DND-41 (cell line): ENCODE results near the gene LGALS9B.
"Not testable (repeated sequence)": the region's sequence is repeated elsewhere in the genome, so short reads cannot be mapped to it uniquely, and the experiment has no call there.

ENCODE experiments used
- ATAC-seq: fragments of 200-7000 bp; cut with Tn5 transposase; 3 replicates; pipeline ENCODE4 v1.9.1; 2021; ENCODE audit warnings: low read depth; ENCODE audit not compliant: insufficient read depth
- DNase-seq: peaks from one replicate; pipeline ENCODE4 v3.0.0-alpha.2; 2020
- H2AFZ ChIP-seq: 2 replicates; pipeline ENCODE4 v1.6.0; 2012; ENCODE audit warnings: low read depth, low read length
- H3K27ac ChIP-seq: 2 replicates; pipeline ENCODE4 v1.5.1; 2012; ENCODE audit warnings: low read length, inconsistent platforms
- H3K27me3 ChIP-seq: fragments of 200-600 bp; sonication (generic); 2 replicates; pipeline ENCODE4 v1.6.0; 2012; ENCODE audit warnings: low read length, mild to moderate bottlenecking, inconsistent platforms; ENCODE audit not compliant: insufficient read depth, poor library complexity
- H3K36me3 ChIP-seq: 2 replicates; pipeline ENCODE4 v1.5.1; 2012; ENCODE audit warnings: low read length, inconsistent platforms; ENCODE audit not compliant: insufficient read depth
- H3K4me1 ChIP-seq: 2 replicates; pipeline ENCODE4 v1.5.1; 2012; ENCODE audit warnings: mild to moderate bottlenecking, low read length; ENCODE audit not compliant: insufficient read depth
- H3K4me2 ChIP-seq: 2 replicates; pipeline ENCODE4 v1.6.0; 2012; ENCODE audit warnings: mild to moderate bottlenecking, moderate library complexity, low read length, inconsistent platforms; ENCODE audit not compliant: insufficient read depth
- H3K4me3 ChIP-seq, 2 experiments: fragments of 200-600 bp in 1 of 2; shearing (Covaris generic) in 1 of 2; 2 replicates each; pipeline ENCODE4 v1.5.1; 2012 to 2016; ENCODE audit warnings: inconsistent platforms in 2 of 2, low read length in 2 of 2, mild to moderate bottlenecking in 2 of 2, low read depth in 1 of 2, moderate library complexity in 1 of 2
- H3K79me2 ChIP-seq: 2 replicates; pipeline ENCODE4 v1.6.0; 2012; ENCODE audit warnings: low read length, inconsistent platforms; ENCODE audit not compliant: insufficient read depth
- H3K9ac ChIP-seq: 2 replicates; pipeline ENCODE4 v1.6.0; 2012; ENCODE audit warnings: low read depth, mild to moderate bottlenecking, inconsistent platforms, low read length, moderate library complexity
- H3K9me3 ChIP-seq: 2 replicates; pipeline ENCODE4 v1.5.1; 2012; ENCODE audit warnings: low read length, moderate library complexity, mild to moderate bottlenecking, inconsistent platforms; ENCODE audit not compliant: insufficient read depth, severe bottlenecking
- H4K20me1 ChIP-seq: 2 replicates; pipeline ENCODE4 v1.6.0; 2012; ENCODE audit warnings: low read length; ENCODE audit not compliant: insufficient read depth

LGALS9B gene

GRCh38 chr17:20479889-20480591 is 12.7 kb upstream of the LGALS9B start:
- H3K36me3 ChIP-seq, H4K20me1 ChIP-seq, H3K79me2 ChIP-seq, ATAC-seq, H3K27ac ChIP-seq, H3K4me3 ChIP-seq, H3K9me3 ChIP-seq, DNase-seq, H3K4me1 ChIP-seq, H3K9ac ChIP-seq, H2AFZ ChIP-seq, H3K27me3 ChIP-seq, H3K4me2 ChIP-seq: not testable (repeated sequence)

DNA sequence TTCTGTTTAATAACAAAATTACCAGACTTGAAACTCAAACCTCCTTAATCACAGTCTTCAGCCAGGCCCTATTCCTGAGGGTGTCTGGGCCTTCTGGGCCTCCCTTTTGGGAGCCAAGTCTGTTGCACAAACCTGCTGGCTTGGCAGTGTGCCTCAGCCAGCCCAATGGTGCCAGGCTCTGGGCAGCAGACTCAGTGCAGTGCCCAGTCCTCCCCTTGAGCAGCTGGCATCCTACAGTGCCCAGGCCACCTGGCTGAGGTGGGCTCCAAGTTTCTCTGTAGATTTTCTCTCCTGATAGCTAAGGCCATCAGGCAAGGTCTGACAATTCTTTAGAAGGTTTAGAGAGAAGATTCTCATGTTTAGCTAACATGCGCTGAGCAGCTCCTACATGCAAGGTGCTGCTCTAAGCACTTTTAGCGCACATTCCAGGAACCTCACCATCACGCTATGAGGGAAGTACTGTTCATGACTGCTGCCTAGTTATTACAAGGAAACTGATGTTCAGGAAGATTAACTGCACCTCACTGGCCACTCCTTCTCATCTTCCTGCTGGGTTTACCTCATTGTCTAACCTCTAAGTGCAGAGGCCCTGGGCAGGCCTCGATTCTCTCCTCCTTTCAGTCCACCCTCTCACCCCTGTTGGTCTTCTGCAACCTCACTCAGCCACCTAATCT is 10.2 kb upstream of the LGALS9B start:
- not testable (repeated sequence) for H3K9me3 ChIP-seq, H3K4me3 ChIP-seq, DNase-seq, H2AFZ ChIP-seq, H3K79me2 ChIP-seq, H4K20me1 ChIP-seq, ATAC-seq, H3K36me3 ChIP-seq, H3K9ac ChIP-seq, H3K27ac ChIP-seq, H3K4me1 ChIP-seq, H3K27me3 ChIP-seq, H3K4me2 ChIP-seq

DNA sequence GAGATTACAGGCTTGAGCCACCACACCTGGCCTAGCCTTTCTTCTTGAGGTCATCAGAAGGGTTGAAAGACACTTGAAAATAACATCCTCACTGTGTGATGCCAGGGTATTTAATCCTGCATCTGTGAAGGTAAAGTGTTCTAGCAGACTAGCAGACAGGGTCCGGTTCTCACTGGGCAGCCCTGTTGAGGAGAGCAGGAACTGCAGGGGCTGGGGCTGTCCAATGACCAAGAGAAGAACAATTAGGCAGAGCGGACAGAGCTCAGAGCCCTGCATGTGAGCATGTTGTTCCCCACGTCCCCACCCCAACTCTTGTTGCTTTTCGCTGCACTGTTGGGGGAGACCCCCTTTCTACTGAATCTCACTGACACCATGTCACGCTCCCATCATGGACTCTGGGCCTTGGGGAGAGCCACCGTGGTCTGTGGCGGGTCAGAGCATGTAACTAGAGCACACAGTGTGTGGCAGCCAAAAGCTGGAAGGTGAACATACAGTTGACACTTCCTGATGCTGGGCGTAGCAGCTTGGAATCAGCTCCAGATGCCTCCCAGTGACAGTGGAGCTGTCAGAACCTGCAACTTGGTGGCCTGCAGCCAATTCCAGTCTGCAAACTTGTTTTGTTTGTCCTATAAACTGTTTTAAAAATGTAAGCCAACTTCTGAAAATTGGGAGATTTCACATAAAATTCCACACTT is 7.9 kb upstream of the LGALS9B start:
- not testable (repeated sequence) for H3K9me3 ChIP-seq, H3K36me3 ChIP-seq, H3K79me2 ChIP-seq, DNase-seq, H3K4me3 ChIP-seq, H3K4me1 ChIP-seq, H3K27me3 ChIP-seq, H3K4me2 ChIP-seq, H4K20me1 ChIP-seq, ATAC-seq, H3K9ac ChIP-seq, H3K27ac ChIP-seq, H2AFZ ChIP-seq

DNA sequence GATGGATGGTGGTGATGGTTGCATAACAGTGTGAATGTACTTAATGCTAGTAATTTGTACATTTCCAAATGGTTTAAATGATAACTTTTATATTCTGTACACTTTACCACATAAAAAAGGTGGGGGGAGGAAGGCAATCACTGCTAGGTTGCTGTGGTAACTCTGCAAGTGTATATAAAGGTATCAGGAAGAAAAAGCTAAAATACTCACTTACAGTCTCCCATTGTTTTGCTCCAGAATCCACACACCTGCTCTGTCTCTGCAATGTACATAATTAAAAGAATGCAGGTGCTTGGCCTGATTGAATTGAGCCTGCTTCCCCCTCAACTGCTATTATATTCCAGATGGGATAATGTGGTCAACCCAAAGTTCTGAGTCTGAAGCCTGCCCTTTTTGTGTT is 6.7 kb upstream of the LGALS9B start:
- H4K20me1 ChIP-seq, H3K9ac ChIP-seq, H3K36me3 ChIP-seq, DNase-seq, ATAC-seq, H3K4me3 ChIP-seq, H3K9me3 ChIP-seq, H3K79me2 ChIP-seq, H2AFZ ChIP-seq, H3K27me3 ChIP-seq, H3K4me1 ChIP-seq, H3K4me2 ChIP-seq, H3K27ac ChIP-seq: not testable (repeated sequence)

DNA sequence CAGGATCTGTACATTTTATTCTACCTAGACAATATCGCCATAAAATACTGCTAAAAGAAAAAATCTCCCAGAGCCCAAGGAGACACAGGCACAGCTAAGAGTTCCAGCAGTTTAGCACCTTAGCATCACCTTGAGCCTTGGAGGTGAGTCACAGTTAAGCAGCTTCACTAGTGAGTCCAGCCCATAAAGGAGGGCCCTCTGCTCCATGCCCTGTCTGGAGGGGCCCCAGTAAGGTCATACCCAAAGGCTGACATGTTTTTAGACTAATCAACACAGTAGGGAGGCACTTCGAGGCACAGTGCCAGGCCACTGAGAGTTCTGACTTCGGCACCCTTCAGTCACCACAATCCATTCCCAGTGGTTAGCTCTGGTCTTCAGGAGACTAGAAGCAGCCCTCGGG is 2.6 kb upstream of the LGALS9B start:
- H2AFZ ChIP-seq, DNase-seq, H3K4me2 ChIP-seq, H3K4me3 ChIP-seq, H3K9me3 ChIP-seq, H3K4me1 ChIP-seq, H3K27me3 ChIP-seq, H3K36me3 ChIP-seq, H3K27ac ChIP-seq, ATAC-seq, H3K79me2 ChIP-seq, H3K9ac ChIP-seq, H4K20me1 ChIP-seq: not testable (repeated sequence)

DNA sequence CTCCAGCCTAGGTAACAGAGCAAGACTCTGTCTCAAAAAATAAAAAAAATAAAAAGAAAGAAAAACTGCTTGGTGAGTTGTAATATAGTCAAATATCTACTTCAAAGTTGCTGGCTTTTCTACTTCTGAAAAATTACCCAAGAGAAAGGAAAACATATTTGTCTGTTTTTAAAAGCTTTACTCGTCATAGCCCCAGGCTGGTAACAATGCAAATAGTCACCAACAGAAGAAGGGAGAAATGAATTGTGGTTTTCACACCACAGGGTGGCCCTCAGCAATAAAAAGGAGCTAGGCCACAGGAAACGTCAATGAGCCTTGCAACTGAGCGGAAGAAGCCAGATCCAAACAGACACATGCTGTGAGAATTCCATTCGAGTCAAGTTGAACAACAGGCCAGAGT is 1.8 kb upstream of the LGALS9B start:
- H3K4me2 ChIP-seq = not testable (repeated sequence)

DNA sequence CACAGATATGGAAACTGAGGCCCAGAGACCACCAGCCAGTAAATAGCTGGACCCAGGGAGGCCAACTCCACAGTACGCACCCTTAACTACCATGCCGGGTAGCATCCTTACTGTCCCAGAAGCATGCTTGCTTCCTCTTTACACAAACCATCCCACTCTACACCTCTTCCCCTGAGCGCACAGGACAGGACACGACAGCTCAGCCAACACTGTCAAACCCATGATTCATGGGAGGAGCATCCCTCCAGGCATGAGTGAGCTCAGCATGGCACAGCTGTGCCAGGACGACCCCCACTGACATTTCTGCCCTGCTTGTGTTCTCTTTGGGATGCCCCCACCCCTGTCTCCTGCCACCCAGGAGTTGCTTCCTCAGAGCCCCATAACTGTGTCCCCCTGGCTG is 340 bp downstream of the LGALS9B start:
- H3K36me3 ChIP-seq, H3K27me3 ChIP-seq, H2AFZ ChIP-seq, H3K79me2 ChIP-seq, H3K4me3 ChIP-seq, H3K4me2 ChIP-seq, H3K27ac ChIP-seq, H3K9ac ChIP-seq, H3K4me1 ChIP-seq, ATAC-seq, DNase-seq, H4K20me1 ChIP-seq, H3K9me3 ChIP-seq: not testable (repeated sequence)

More for the DNA sequence above, 1.8 kb upstream of the LGALS9B start:
- H3K9ac ChIP-seq, H3K4me3 ChIP-seq, H4K20me1 ChIP-seq, H3K27me3 ChIP-seq, H3K4me1 ChIP-seq, H3K36me3 ChIP-seq, ATAC-seq, H3K27ac ChIP-seq, H3K79me2 ChIP-seq, DNase-seq, H2AFZ ChIP-seq, H3K9me3 ChIP-seq: not testable (repeated sequence)

DNA sequence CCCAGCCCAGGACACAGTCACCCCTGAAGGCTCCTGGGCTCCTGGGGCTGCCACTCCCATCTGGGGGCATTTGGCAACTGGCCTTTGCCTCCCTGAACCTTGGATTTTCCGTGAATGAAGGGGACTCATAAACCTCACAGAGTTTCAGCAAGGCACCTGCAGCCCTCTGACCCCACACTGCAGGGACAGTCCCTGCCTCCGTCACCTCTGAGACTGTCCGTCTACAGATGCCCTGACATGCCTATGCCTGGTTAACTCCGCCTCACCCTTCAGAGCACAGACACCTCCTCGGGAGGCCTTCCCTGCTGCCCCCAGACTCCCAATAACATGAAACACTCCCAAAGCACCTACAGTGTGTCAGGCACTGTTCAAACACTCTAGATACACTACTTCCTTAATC is 786 bp downstream of the LGALS9B start:
- H3K9ac ChIP-seq, H3K27ac ChIP-seq, H3K4me2 ChIP-seq, H2AFZ ChIP-seq, H3K36me3 ChIP-seq, H3K27me3 ChIP-seq, H3K4me3 ChIP-seq, H3K79me2 ChIP-seq, H4K20me1 ChIP-seq, DNase-seq, H3K4me1 ChIP-seq, H3K9me3 ChIP-seq, ATAC-seq: not testable (repeated sequence)
